ENCODE measurements around the gene CEP192. TPM values are rescaled to one million over a fixed set of nuclear protein-coding genes. Genes with fewer than 3 reads are reported as not detected.
"Not testable (repeated sequence)": the region's sequence is repeated elsewhere in the genome, so short reads cannot be mapped to it uniquely, and the experiment has no call there.

Gene CEP192
- total RNA-seq, 1 donor from 2014 or later, result 17.9 TPM

GRCh38 chr18:13070460-13070859 is 79.3 kb downstream of the CEP192 start:
- H3K27me3 ChIP-seq, result no peaks in the 10 kb centered on the region
- TF ChIP-seq POLR2AphosphoS5 (IDR thresholded peaks at IDR 0.05; ENCODE audit: insufficient read depth in 1 of 2, low read depth in 1 of 2), result no peak
- TF ChIP-seq POLR2A (IDR thresholded peaks at IDR 0.05), result no peak
- TF ChIP-seq, protein P1, sequence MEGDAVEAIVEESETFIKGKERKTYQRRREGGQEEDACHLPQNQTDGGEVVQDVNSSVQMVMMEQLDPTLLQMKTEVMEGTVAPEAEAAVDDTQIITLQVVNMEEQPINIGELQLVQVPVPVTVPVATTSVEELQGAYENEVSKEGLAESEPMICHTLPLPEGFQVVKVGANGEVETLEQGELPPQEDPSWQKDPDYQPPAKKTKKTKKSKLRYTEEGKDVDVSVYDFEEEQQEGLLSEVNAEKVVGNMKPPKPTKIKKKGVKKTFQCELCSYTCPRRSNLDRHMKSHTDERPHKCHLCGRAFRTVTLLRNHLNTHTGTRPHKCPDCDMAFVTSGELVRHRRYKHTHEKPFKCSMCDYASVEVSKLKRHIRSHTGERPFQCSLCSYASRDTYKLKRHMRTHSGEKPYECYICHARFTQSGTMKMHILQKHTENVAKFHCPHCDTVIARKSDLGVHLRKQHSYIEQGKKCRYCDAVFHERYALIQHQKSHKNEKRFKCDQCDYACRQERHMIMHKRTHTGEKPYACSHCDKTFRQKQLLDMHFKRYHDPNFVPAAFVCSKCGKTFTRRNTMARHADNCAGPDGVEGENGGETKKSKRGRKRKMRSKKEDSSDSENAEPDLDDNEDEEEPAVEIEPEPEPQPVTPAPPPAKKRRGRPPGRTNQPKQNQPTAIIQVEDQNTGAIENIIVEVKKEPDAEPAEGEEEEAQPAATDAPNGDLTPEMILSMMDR (IDR thresholded peaks at IDR 0.05), result no peak
- intact Hi-C loops (cut with DNase I), result no loop called here
- H3K4me3 ChIP-seq, result no peak overlapping the region
- H3K36me3 ChIP-seq, result peaks cover 0 to 74% of the 10 kb centered on the region in 2 donors
- H3K27ac ChIP-seq, result no peak overlapping the region
- H3K9me3 ChIP-seq, result no peaks in the 10 kb centered on the region
- DNase-seq (ENCODE audit: extremely low spot score in 2 of 2), result no peak
- no peaks in the 10 kb centered on the region for H3K4me1 ChIP-seq

- no peak for DNase-seq (ENCODE audit: extremely low spot score in 2 of 2)
- intact Hi-C loops (cut with DNase I), result no loop called here
- Histone ChIP-seq H3K27me3 (no peaks in the 10 kb centered on the region), H3K27ac (no peak overlapping the region), H3K4me3 (no peak overlapping the region), H3K9me3 (no peaks in the 10 kb centered on the region), H3K4me1 (peaks cover 4% of the 10 kb centered on the region), H3K36me3 (peaks cover 0 to 24% of the 10 kb centered on the region in 2 donors)
- TF ChIP-seq POLR2A (IDR thresholded peaks at IDR 0.05) (no peak), POLR2AphosphoS5 (IDR thresholded peaks at IDR 0.05; ENCODE audit: insufficient read depth in 1 of 2, low read depth in 1 of 2) (no peak)
- TF ChIP-seq, protein P1 (IDR thresholded peaks at IDR 0.05), result no peak
These were observed 85.7 kb downstream of the CEP192 start for GRCh38 chr18:13076886-13077285.

- Histone ChIP-seq H3K27me3 (no peaks in the 10 kb centered on the region), H3K27ac (no peak overlapping the region), H3K4me3 (no peak overlapping the region), H3K4me1 (peaks cover 4% of the 10 kb centered on the region), H3K36me3 (peaks cover 0 to 18% of the 10 kb centered on the region in 2 donors), H3K9me3 (no peaks in the 10 kb centered on the region)
- no peak for DNase-seq (ENCODE audit: extremely low spot score in 2 of 2)
- intact Hi-C loops (cut with DNase I), result no loop called here
- TF ChIP-seq POLR2A (IDR thresholded peaks at IDR 0.05) (no peak), POLR2AphosphoS5 (IDR thresholded peaks at IDR 0.05; ENCODE audit: insufficient read depth in 1 of 2, low read depth in 1 of 2) (no peak)
- TF ChIP-seq, protein P1 (IDR thresholded peaks at IDR 0.05), result no peak
These were observed 86.3 kb downstream of the CEP192 start for GRCh38 chr18:13077473-13077872.

- H3K27ac ChIP-seq; H3K9me3 ChIP-seq; H3K4me3 ChIP-seq; intact Hi-C loops (cut with DNase I); H3K27me3 ChIP-seq; DNase-seq (ENCODE audit: extremely low spot score in 2 of 2); H3K4me1 ChIP-seq: not testable (repeated sequence)
- peaks cover 0 to 12% of the 10 kb centered on the region in 2 donors for H3K36me3 ChIP-seq
These were observed 86.9 kb downstream of the CEP192 start for GRCh38 chr18:13078065-13078464.

GRCh38 chr18:13086906-13087305 is 95.7 kb downstream of the CEP192 start:
- H3K27ac ChIP-seq, result no peak overlapping the region
- H3K4me3 ChIP-seq, result no peak overlapping the region
- TF ChIP-seq, protein P1 (IDR thresholded peaks at IDR 0.05), result no peak
- TF ChIP-seq POLR2A (IDR thresholded peaks at IDR 0.05), result no peak
- TF ChIP-seq POLR2AphosphoS5 (IDR thresholded peaks at IDR 0.05; ENCODE audit: insufficient read depth in 1 of 2, low read depth in 1 of 2), result no peak
- H3K36me3 ChIP-seq, result peaks cover 0 to 22% of the 10 kb centered on the region in 2 donors
- H3K4me1 ChIP-seq, result no peaks in the 10 kb centered on the region
- H3K27me3 ChIP-seq, result no peaks in the 10 kb centered on the region
- intact Hi-C loops (cut with DNase I), result no loop called here
- no peak for DNase-seq (ENCODE audit: extremely low spot score in 2 of 2)
- no peaks in the 10 kb centered on the region for H3K9me3 ChIP-seq

Data from vagina (tissue), 2 donors.